ENCODE data around the gene TBL1Y.

Gene TBL1Y

DNA sequence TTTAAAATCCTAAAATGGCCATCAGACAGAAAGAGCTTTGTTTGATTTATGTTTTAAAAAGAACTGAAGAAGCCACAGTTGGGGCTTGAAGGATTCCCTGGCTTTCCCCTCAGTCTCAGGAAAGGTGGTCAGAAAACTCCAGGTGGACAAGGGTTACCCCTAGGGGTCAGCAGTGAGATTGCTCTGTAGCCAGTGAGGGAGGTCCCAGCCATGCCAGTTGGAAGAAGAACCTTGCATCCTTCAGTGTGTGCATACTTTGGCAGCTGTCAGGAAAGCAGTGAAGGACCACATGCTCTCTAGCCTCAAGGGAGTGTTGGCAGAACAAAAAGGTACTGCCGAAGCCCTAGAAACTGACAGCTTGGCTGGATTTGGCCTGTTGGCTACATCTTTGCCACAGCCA is 182.3 kb downstream of the TBL1Y start:
- DNase-seq: no peak

DNA sequence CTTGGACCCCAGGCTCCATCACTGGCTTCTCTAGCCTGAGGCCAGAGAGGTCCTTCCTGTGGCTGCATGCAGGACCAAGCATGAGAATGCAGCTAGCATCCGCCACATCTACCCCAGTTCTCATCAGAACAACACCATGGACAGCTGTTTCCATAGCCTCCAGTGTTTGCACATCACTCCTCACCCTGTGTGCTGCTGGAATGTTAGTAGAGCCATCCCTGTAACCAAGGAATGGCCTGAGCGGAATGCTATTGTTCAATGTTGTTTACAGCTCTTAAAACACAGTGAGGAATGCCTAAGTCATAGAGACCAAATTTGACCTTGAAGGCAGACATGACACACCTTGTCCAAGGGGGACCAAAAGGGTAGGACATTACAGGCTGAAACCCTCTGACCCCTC is 183.9 kb downstream of the TBL1Y start:
- no peak for DNase-seq

- no peak for DNase-seq
Observed at GRCh38 chrY:7097021-7097420, 186.5 kb downstream of the TBL1Y start.

GRCh38 chrY:7099742-7100141 is 189.2 kb downstream of the TBL1Y start:
- DNase-seq: no peak

GRCh38 chrY:7102680-7103079 is 192.2 kb downstream of the TBL1Y start:
- DNase-seq: no peak

DNA sequence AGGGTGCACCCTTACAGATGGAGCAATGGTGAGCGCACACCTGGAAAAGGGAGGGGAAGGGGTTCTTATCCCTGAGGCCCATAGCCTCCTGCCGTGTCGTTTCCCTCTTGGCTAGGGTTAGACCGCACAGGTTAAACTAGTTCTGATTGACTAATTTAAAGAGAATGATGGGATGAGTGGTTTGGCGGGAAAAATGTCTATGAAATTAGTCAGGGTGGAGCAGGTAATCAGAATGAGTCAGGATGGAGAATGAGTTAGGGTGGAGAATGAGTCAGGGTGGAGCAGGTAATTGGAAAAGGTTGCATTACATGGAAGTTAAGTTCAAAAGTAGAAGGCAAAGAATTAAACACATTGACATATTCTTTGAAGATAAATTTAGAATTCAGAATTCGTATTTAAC is 196.7 kb downstream of the TBL1Y start:
- DNase-seq: no peak

GRCh38 chrY:7110086-7110485 is 199.6 kb downstream of the TBL1Y start:
- no peak for DNase-seq

GRCh38 chrY:7115871-7116270 is 205.4 kb downstream of the TBL1Y start:
- DNase-seq: no peak

- DNase-seq: no peak
Observed at GRCh38 chrY:7122202-7122601, 211.7 kb downstream of the TBL1Y start.

DNA sequence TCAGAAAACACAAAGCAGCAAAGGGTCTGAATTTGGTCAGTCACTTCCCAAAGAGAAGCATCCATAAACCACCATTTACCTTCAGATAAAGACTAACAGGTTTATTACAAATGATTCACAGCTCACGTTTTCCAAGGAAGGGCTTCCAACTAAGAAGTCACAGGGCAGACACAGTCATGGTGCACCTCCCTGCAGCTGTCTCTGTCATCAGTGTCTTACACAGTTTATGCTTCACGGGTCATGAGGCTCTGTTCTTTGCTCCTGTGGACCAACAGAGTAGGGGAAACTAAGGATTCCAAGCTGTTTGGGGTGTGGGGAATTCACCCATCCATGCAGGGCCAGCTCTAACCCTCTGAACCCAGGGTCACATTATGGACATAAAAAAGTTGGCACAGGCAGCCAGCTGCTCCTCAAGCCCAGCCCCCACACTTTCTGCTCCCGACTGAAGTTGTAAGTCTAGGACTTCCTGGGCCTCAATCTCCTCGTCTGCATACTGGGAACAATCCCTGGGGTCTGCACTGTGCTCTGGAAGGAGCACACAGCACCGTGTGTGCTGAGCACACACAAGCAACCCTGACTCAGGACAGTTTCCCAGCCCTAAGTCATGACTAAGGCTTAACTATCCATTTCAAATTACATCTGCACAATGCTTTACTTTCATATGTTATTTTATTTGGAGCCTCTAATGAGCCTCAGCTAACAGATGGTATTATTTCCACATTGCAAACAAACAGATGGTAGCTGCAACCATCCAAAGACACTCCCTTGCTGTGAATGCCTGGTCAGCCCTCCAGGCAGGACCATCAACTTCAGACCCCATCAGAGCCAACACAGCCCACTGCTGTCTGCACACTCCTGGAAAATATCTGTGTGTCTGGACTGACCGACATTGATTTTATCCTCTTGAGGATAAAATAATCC is 214.9 kb downstream of the TBL1Y start:
- DNase-seq: no peak

DNA sequence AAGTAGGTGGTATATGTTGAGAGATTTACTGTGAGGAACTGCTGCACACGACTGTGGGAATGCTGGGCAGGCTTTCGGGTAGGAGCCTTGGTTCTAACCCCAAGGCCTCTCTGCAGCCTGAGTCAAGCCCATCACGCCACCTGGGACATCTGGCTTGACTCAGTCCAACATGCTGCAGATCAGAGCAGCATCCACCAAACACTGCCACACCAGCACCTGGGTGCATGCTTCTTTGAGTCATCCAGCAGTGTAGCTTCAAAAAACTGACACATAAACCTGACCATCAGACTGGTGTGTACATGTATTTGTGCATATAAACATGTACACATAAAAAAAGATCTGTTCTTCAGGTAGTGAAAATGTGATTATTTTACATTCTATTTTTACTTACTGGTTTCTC is 217.7 kb downstream of the TBL1Y start:
- DNase-seq: no peak

Measured in left hindlimb (tissue), 1 donor.